ENCODE measurements around the gene MRPL19. TPM values are rescaled to one million over a fixed set of nuclear protein-coding genes. Genes with fewer than 3 reads are reported as not detected.

Gene MRPL19
- total RNA-seq, 1 donor from 2014 or later, result 22.6 TPM

- DNase-seq (ENCODE audit: low read depth in 2 of 2), result peak in 1 of 2 donors; percentile 19
Measured at GRCh38 chr2:75729861-75730260, 83.3 kb downstream of the MRPL19 start.

DNA sequence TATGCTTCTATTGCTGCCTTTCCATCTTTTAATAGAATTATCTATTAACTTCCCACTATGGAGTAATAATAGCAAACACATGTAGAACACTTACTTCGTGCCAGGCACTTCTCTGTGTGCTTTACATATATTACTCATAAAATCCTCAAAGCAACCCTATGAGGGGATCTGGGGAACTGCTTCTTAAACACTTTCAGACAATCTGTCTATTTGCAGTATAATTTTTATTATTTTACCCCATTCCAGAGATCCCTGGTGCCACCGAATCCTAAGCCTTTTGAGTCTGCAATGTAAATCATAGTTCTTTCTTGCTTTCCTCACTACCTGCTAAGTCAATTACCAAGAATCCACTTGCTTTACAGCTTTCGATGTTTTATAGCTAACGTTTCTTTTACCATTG is 89.7 kb downstream of the MRPL19 start:
- DNase-seq (ENCODE audit: low read depth in 2 of 2), result no peak

GRCh38 chr2:75737961-75738360 is 91.4 kb downstream of the MRPL19 start:
- DNase-seq (ENCODE audit: low read depth in 2 of 2), result no peak

Other genes starting within 250 kb of the MRPL19 start
- gene EVA1A, start 85.8 kb upstream of the MRPL19 start, total RNA-seq, result 19.0 and 43.5 TPM in 2 replicates
- 12.9 and 14.1 TPM in 2 replicates for gene GCFC2, start 64.1 kb downstream of the MRPL19 start, total RNA-seq

Measured in lung microvascular endothelial cell (primary cell).